Measurements from ENCODE around the gene KLHL15.

DNA sequence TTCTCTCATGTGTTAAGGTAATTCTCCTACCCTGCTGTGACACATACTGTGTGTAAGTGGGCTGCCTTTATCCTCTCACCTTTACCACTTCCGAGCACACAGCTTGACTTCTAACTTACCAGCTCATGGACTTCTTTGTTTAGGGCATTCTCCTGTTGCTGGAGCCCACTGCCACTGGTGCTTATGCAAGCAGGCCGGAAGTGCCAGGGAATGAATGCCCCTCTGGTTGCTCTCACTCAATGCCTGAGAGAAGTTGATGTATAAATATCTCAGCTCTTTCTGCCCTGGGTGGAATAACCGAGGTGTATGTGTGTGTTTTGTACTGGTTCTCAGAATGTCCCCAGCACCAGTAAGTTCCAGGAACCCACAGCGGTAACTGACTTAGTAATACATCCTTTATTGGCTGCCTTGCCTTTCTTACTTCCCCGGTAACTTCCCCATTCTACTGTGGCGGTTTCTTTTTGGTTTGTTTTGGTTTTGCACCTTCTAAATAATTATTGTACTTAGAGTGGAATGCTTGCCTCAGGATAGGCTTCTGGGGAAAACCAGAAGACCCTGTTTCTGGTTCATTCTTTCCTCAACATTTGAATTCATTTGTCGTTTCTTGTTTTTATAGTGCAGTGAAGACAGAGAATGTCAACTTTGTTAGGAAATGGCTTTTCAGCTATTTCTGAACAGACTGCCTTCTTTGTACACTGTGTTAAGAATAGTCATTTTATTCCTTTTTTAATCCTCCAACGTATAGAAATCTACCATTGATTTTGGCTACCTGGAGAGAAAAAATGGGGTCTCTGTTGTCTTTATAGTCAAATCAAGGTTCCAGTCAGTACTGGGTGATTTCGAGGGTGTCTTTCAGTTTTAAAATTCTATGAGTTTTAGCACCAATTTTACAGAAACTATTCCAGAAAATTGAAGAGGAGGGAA is 73.7 kb downstream of the KLHL15 start:
- TF ChIP-seq, protein P1, sequence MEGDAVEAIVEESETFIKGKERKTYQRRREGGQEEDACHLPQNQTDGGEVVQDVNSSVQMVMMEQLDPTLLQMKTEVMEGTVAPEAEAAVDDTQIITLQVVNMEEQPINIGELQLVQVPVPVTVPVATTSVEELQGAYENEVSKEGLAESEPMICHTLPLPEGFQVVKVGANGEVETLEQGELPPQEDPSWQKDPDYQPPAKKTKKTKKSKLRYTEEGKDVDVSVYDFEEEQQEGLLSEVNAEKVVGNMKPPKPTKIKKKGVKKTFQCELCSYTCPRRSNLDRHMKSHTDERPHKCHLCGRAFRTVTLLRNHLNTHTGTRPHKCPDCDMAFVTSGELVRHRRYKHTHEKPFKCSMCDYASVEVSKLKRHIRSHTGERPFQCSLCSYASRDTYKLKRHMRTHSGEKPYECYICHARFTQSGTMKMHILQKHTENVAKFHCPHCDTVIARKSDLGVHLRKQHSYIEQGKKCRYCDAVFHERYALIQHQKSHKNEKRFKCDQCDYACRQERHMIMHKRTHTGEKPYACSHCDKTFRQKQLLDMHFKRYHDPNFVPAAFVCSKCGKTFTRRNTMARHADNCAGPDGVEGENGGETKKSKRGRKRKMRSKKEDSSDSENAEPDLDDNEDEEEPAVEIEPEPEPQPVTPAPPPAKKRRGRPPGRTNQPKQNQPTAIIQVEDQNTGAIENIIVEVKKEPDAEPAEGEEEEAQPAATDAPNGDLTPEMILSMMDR (IDR thresholded peaks at IDR 0.05; ENCODE audit: borderline replicate concordance, extremely low read depth, low read length, poor library complexity, severe bottlenecking): no peak
- no peak for TF ChIP-seq EZH2 (IDR thresholded peaks at IDR 0.05; ENCODE audit: borderline replicate concordance, low read depth, low read length, severe bottlenecking)

Measured in DND-41 (cell line).